ENCODE measurements around the gene RRAGB.
"Not testable (repeated sequence)": the region's sequence is repeated elsewhere in the genome, so short reads cannot be mapped to it uniquely, and the experiment has no call there.

Gene RRAGB

GRCh38 chrX:55731826-55732225 is 14.3 kb downstream of the RRAGB start:
- CTCF ChIA-PET: no interaction called here
- no peak for DNase-seq (ENCODE audit: extremely low spot score)
- no peak for TF ChIP-seq TARDBP (IDR thresholded peaks at IDR 0.05)
- POLR2A ChIA-PET: no interaction called here

- no peak for DNase-seq (ENCODE audit: extremely low spot score)
- ChIA-PET POLR2A (no interaction called here), CTCF (no interaction called here)
- TF ChIP-seq CTBP1 (IDR thresholded peaks at IDR 0.05; ENCODE audit: borderline replicate concordance): no peak
- TF ChIP-seq ELF4 (IDR thresholded peaks at IDR 0.05): no peak
- no peak for TF ChIP-seq SP1 (IDR thresholded peaks at IDR 0.05)
- no peak for TF ChIP-seq SUZ12 (IDR thresholded peaks at IDR 0.05)
- no peak for TF ChIP-seq ZNF384 (IDR thresholded peaks at IDR 0.05)
- TF ChIP-seq PKNOX1 (IDR thresholded peaks at IDR 0.05): no peak
- no peak for TF ChIP-seq FOXA1 (IDR thresholded peaks at IDR 0.05)
- TF ChIP-seq FOXK2 (IDR thresholded peaks at IDR 0.05): no peak
Measured at GRCh38 chrX:55738969-55739368, 21.4 kb downstream of the RRAGB start.

GRCh38 chrX:55742649-55743048 is 25.1 kb downstream of the RRAGB start:
- TF ChIP-seq BHLHE40 (IDR thresholded peaks at IDR 0.05; ENCODE audit: borderline replicate concordance) (no peak), ARNT (IDR thresholded peaks at IDR 0.05) (no peak), CTBP1 (IDR thresholded peaks at IDR 0.05; ENCODE audit: borderline replicate concordance) (no peak), HDGF (IDR thresholded peaks at IDR 0.05; ENCODE audit: borderline replicate concordance) (no peak), FOXM1 (IDR thresholded peaks at IDR 0.05; ENCODE audit: borderline replicate concordance) (no peak), TARDBP (IDR thresholded peaks at IDR 0.05) (no peak), ZNF384 (IDR thresholded peaks at IDR 0.05) (no peak), L3MBTL2 (conservative IDR thresholded peaks at IDR 0.05) (no peak), SUZ12 (IDR thresholded peaks at IDR 0.05) (no peak), FOXK2 (IDR thresholded peaks at IDR 0.05) (no peak), NFRKB (IDR thresholded peaks at IDR 0.05) (no peak)
- POLR2A ChIA-PET: no interaction called here
- no peak for DNase-seq (ENCODE audit: extremely low spot score)
- CTCF ChIA-PET: no interaction called here

GRCh38 chrX:55748463-55748862 is 30.9 kb downstream of the RRAGB start:
- DNase-seq (ENCODE audit: extremely low spot score); POLR2A ChIA-PET; CTCF ChIA-PET: not testable (repeated sequence)

GRCh38 chrX:55750256-55750655 is 32.7 kb downstream of the RRAGB start:
- TF ChIP-seq ZNF384 (IDR thresholded peaks at IDR 0.05) (no peak), ELF4 (IDR thresholded peaks at IDR 0.05) (no peak), FOXM1 (IDR thresholded peaks at IDR 0.05; ENCODE audit: borderline replicate concordance) (no peak), CTBP1 (IDR thresholded peaks at IDR 0.05; ENCODE audit: borderline replicate concordance) (no peak), SUZ12 (IDR thresholded peaks at IDR 0.05) (no peak), FOXA1 (IDR thresholded peaks at IDR 0.05) (no peak), PKNOX1 (IDR thresholded peaks at IDR 0.05) (no peak), BHLHE40 (IDR thresholded peaks at IDR 0.05; ENCODE audit: borderline replicate concordance) (no peak), LEF1 (IDR thresholded peaks at IDR 0.05; ENCODE audit: borderline replicate concordance) (no peak), SP1 (IDR thresholded peaks at IDR 0.05) (no peak), FOXK2 (IDR thresholded peaks at IDR 0.05) (no peak), ARNT (IDR thresholded peaks at IDR 0.05) (no peak), L3MBTL2 (conservative IDR thresholded peaks at IDR 0.05) (no peak), NFRKB (IDR thresholded peaks at IDR 0.05) (no peak), HDGF (IDR thresholded peaks at IDR 0.05; ENCODE audit: borderline replicate concordance) (no peak), TARDBP (IDR thresholded peaks at IDR 0.05) (no peak)
- ChIA-PET CTCF (no interaction called here), POLR2A (no interaction called here)
- DNase-seq (ENCODE audit: extremely low spot score): no peak

GRCh38 chrX:55754861-55755294 is 37.3 kb downstream of the RRAGB start:
- POLR2A ChIA-PET: no interaction called here
- CTCF ChIA-PET: no interaction called here
- no peak for DNase-seq (ENCODE audit: extremely low spot score)
- TF ChIP-seq ZNF384 (IDR thresholded peaks at IDR 0.05) (no peak), FOXA1 (IDR thresholded peaks at IDR 0.05) (no peak), BHLHE40 (IDR thresholded peaks at IDR 0.05; ENCODE audit: borderline replicate concordance) (no peak), ARNT (IDR thresholded peaks at IDR 0.05) (no peak)

- TF ChIP-seq NFRKB (IDR thresholded peaks at IDR 0.05) (no peak), FOXK2 (IDR thresholded peaks at IDR 0.05) (no peak), FOXM1 (IDR thresholded peaks at IDR 0.05; ENCODE audit: borderline replicate concordance) (no peak), ZNF384 (IDR thresholded peaks at IDR 0.05) (no peak), CTBP1 (IDR thresholded peaks at IDR 0.05; ENCODE audit: borderline replicate concordance) (no peak), BHLHE40 (IDR thresholded peaks at IDR 0.05; ENCODE audit: borderline replicate concordance) (no peak), ELF4 (IDR thresholded peaks at IDR 0.05) (no peak), PKNOX1 (IDR thresholded peaks at IDR 0.05) (no peak), TARDBP (IDR thresholded peaks at IDR 0.05) (no peak)
- ChIA-PET CTCF (no interaction called here), POLR2A (no interaction called here)
- no peak for DNase-seq (ENCODE audit: extremely low spot score)
Measured at GRCh38 chrX:55758033-55758432, 40.5 kb downstream of the RRAGB start.

GRCh38 chrX:55759478-55759877 is 41.9 kb downstream of the RRAGB start:
- CTCF ChIA-PET: no interaction called here
- POLR2A ChIA-PET: no interaction called here
- DNase-seq (ENCODE audit: extremely low spot score): no peak
- TF ChIP-seq CTBP1 (IDR thresholded peaks at IDR 0.05; ENCODE audit: borderline replicate concordance) (no peak), ARNT (IDR thresholded peaks at IDR 0.05) (no peak), NFRKB (IDR thresholded peaks at IDR 0.05) (no peak), FOXA1 (IDR thresholded peaks at IDR 0.05) (no peak), SUZ12 (IDR thresholded peaks at IDR 0.05) (no peak), TARDBP (IDR thresholded peaks at IDR 0.05) (no peak), ELF4 (IDR thresholded peaks at IDR 0.05) (no peak), ZNF384 (IDR thresholded peaks at IDR 0.05) (no peak), SP1 (IDR thresholded peaks at IDR 0.05) (no peak), L3MBTL2 (conservative IDR thresholded peaks at IDR 0.05) (no peak), FOXK2 (IDR thresholded peaks at IDR 0.05) (no peak), LEF1 (IDR thresholded peaks at IDR 0.05; ENCODE audit: borderline replicate concordance) (no peak), FOXM1 (IDR thresholded peaks at IDR 0.05; ENCODE audit: borderline replicate concordance) (no peak), HDGF (IDR thresholded peaks at IDR 0.05; ENCODE audit: borderline replicate concordance) (no peak)

Measured in HEK293T (cell line).